Gastrocnemius medialis (tissue), 4 donors: ENCODE measurements around the gene MOG. TPM values are rescaled to one million over a fixed set of nuclear protein-coding genes. Genes with fewer than 3 reads are reported as not detected.
"Not testable (repeated sequence)": the region's sequence is repeated elsewhere in the genome, so short reads cannot be mapped to it uniquely, and the experiment has no call there.

ENCODE experiments used
- ATAC-seq, 2 donors: fragments of 150-250 bp; one replicate each; pipeline ENCODE4 v1.9.1; 2016
- DNase-seq, 2 donors: peaks; one replicate each; pipeline ENCODE4 v3.0.0-alpha.2; 2019
- H3K27ac ChIP-seq, 4 donors: fragments of 200-600 bp; sonication (generic); 1 replicate in 1 of 4; 2 replicates in 3 of 4; pipeline ENCODE4 v1.5.1; 2016 to 2018; ENCODE audit warnings: mild to moderate bottlenecking in 2 of 4, moderate library complexity in 1 of 4
- H3K27me3 ChIP-seq, 3 donors: fragments of 200-600 bp; sonication (generic) in 2 of 3; 1 replicate in 1 of 3; 2 replicates in 2 of 3; pipeline versions ENCODE4 v1.5.1 to v1.6.0; 2016 to 2019; ENCODE audit warnings: mild to moderate bottlenecking in 1 of 3, moderate library complexity in 1 of 3
- H3K36me3 ChIP-seq, 2 donors: fragments of 200-600 bp; sonication (generic) in 1 of 2; one replicate each; pipeline ENCODE4 v1.5.1; 2017 to 2018
- H3K4me1 ChIP-seq, 2 donors: fragments of 200-600 bp; sonication (generic) in 1 of 2; one replicate each; pipeline ENCODE4 v1.5.1; 2016 to 2017; ENCODE audit warnings: mild to moderate bottlenecking in 2 of 2
- H3K4me3 ChIP-seq, 4 donors: fragments of 200-600 bp; sonication (generic) in 3 of 4; 1 replicate in 1 of 4; 2 replicates in 3 of 4; pipeline ENCODE4 v1.5.1; 2016 to 2019; ENCODE audit warnings: mild to moderate bottlenecking in 2 of 4
- H3K9me3 ChIP-seq, 3 donors: fragments of 200-600 bp; sonication (generic) in 2 of 3; 1 replicate in 1 of 3; 2 replicates in 2 of 3; pipeline ENCODE4 v1.5.1; 2016 to 2019
- POLR2A ChIP-seq, 2 donors: fragments of 450-650 bp; IDR thresholded peaks; one replicate each; pipeline ENCODE4 v1.6.1; 2017; ENCODE audit warnings: antibody characterized with exemption in 2 of 2, mild to moderate bottlenecking in 2 of 2, moderate library complexity in 2 of 2
- in situ Hi-C, 4 donors: fragments of 200-750 bp; cut with MboI; loops; one replicate each; pipeline versions ENCODE4 v1.15.0 to v1.8.0; 2017; ENCODE audit warnings: low sequenced_read_pairs in 4 of 4
- intact Hi-C: fragments of 100-400 bp; cut with DNase I; formaldehyde crosslinking; loops from one replicate; pipeline ENCODE4 v1.15.1; 2023; ENCODE audit warnings: low total_unique reads
- total RNA-seq, 4 donors: library from RNA; depleted of rRNA; stranded (reverse); fragments of >200 nt; gene quantifications; one replicate each; pipeline versions ENCODE4 v1.1.0 to v1.2.3, GENCODE V29; 2016
- TF ChIP-seq, protein P1 (sequence below), 5 experiments: fragments of 450-650 bp in 3 of 5; fragments of 200-600 bp in 2 of 5; sonication (generic) in 2 of 5; IDR thresholded peaks in 4 of 5; conservative IDR thresholded peaks in 1 of 5; 1 replicate in 4 of 5; 2 replicates in 1 of 5; pipeline ENCODE4 v1.5.1; 2016 to 2019; ENCODE audit warnings: antibody characterized with exemption in 5 of 5, mild to moderate bottlenecking in 3 of 5, moderate library complexity in 3 of 5

MOG gene
- total RNA-seq, 4 donors from 2014 or later: not detected

DNA sequence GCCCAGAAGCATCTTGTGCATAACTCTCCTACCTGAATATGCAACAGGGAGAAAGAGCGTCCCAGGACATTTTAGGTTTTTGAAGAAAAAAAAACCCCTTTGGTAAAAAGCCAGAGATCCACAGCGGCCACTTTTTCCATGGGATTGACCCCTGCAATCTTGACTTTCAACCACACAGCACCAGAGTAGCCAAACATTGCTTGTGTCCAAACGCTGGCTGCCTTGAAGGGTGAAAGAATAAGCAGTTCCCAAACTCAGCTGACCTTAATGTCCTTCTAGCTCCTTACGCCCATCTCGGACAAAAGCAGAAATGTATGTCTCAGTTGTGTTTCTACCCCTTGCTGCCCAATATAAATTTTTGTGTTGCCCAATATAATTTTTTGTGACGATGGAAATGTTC is 1.2 kb upstream of the MOG start:
- Histone ChIP-seq H3K9me3 (no peaks in the 10 kb centered on the region), H3K27ac (no peak overlapping the region)
- intact Hi-C loops: no loop called here

DNA sequence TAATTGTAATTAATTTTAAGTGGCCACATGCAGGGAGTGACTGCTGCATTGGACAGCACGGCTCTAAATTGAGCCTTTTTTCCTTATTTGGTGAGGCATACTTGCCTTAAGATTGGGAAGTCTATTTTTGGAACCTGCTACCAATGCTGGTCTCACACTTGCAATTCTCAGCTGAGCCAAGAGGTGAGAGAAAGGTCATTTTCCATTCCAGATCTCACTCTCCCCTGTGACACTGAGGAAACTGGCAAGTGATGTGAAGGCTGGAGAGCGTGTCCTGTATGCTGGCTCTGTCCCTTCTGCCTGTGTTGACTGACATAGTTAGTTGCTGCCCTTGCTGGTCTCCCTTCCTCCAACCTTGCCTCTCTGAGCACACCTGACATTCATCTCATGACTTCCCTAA is 735 bp upstream of the MOG start:
- in situ Hi-C loops: no loop called here
- Histone ChIP-seq H3K9me3 (no peaks in the 10 kb centered on the region), H3K27me3 (peaks cover 0 to 5% (median 0%) of the 10 kb centered on the region in 3 donors), H3K36me3 (no peaks in the 10 kb centered on the region), H3K27ac (no peak overlapping the region), H3K4me3 (no peak overlapping the region), H3K4me1 (no peaks in the 10 kb centered on the region)
- intact Hi-C loops: no loop called here
- TF ChIP-seq, protein P1, sequence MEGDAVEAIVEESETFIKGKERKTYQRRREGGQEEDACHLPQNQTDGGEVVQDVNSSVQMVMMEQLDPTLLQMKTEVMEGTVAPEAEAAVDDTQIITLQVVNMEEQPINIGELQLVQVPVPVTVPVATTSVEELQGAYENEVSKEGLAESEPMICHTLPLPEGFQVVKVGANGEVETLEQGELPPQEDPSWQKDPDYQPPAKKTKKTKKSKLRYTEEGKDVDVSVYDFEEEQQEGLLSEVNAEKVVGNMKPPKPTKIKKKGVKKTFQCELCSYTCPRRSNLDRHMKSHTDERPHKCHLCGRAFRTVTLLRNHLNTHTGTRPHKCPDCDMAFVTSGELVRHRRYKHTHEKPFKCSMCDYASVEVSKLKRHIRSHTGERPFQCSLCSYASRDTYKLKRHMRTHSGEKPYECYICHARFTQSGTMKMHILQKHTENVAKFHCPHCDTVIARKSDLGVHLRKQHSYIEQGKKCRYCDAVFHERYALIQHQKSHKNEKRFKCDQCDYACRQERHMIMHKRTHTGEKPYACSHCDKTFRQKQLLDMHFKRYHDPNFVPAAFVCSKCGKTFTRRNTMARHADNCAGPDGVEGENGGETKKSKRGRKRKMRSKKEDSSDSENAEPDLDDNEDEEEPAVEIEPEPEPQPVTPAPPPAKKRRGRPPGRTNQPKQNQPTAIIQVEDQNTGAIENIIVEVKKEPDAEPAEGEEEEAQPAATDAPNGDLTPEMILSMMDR (IDR thresholded peaks at IDR 0.05 in 4 of 5, conservative IDR thresholded peaks at IDR 0.05 in 1 of 5): no peak
- TF ChIP-seq POLR2A (IDR thresholded peaks at IDR 0.05): no peak
- DNase-seq (no peak), ATAC-seq (no peak)

More for the DNA sequence above, 1.2 kb upstream of the MOG start:
- no peaks in the 10 kb centered on the region for H3K27me3 ChIP-seq
- H3K36me3 ChIP-seq: no peaks in the 10 kb centered on the region
- DNase-seq (no peak), ATAC-seq (no peak)
- in situ Hi-C loops: no loop called here
- H3K4me1 ChIP-seq: no peaks in the 10 kb centered on the region
- no peak overlapping the region for H3K4me3 ChIP-seq
- TF ChIP-seq, protein P1 (IDR thresholded peaks at IDR 0.05 in 4 of 5, conservative IDR thresholded peaks at IDR 0.05 in 1 of 5): no peak
- TF ChIP-seq POLR2A (IDR thresholded peaks at IDR 0.05): no peak

DNA sequence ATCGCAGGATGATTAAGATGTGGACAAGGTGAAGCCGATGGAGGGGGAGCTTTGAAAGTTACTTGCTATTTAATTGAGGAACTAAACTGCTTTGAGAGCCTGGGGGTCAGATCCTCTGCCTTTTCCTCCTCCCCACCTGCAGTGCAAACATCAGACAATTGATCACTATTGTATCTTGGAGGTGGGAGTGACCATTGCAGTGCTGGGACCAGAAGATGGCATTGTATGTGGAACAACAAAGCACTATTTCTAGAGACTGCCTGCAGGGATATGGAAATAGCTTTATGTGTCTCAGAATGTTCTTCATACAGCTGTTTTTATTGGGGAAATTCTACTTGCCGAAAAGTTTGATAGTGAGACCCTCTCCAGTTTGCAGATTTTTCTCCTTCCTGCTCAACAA is 4.2 kb downstream of the MOG start:
- TF ChIP-seq POLR2A (IDR thresholded peaks at IDR 0.05): no peak
- TF ChIP-seq, protein P1 (IDR thresholded peaks at IDR 0.05 in 4 of 5, conservative IDR thresholded peaks at IDR 0.05 in 1 of 5): no peak
- in situ Hi-C loops: no loop called here
- Histone ChIP-seq H3K27me3 (peaks cover 5 to 25% (median 19%) of the 10 kb centered on the region in 3 donors), H3K9me3 (no peaks in the 10 kb centered on the region), H3K27ac (no peak overlapping the region), H3K36me3 (no peaks in the 10 kb centered on the region), H3K4me1 (no peaks in the 10 kb centered on the region), H3K4me3 (no peak overlapping the region)
- no peak for ATAC-seq
- no peak for DNase-seq
- intact Hi-C loops: no loop called here

DNA sequence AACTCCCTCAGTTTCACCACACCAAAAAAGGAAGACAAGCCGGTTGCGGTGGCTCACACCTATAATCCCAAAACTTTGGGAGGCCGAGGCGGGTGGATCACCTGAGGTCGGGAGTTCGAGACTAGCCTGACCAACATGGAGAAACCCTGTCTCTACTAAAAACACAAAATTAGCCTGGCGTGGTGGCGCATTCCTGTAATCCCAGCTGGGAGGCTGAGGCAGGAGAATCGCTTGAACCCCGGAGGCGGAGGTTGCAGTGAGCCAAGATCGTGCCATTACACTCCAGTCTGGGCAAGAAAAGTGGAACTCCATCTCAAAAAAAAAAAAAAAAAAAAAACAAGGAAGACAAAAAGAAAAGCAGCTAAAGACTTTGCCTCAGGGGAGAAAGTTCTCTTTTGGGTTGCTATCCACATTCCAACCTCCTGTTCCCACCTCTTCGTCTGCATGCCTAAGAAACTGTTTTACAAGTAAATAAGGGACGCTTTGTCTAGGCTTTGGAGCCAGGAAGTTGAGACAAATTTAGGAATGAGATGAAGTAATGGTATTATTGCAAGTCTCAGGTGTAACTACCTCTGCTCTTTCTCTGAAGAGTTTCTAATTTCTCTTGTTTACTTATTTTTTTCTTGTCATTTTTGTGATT is 4.7 kb downstream of the MOG start:
- H3K27ac ChIP-seq, H3K4me3 ChIP-seq, DNase-seq, H3K9me3 ChIP-seq, H3K36me3 ChIP-seq, intact Hi-C loops, H3K4me1 ChIP-seq, in situ Hi-C loops, ATAC-seq: not testable (repeated sequence)
- H3K27me3 ChIP-seq: peaks cover 5 to 25% (median 20%) of the 10 kb centered on the region in 3 donors

DNA sequence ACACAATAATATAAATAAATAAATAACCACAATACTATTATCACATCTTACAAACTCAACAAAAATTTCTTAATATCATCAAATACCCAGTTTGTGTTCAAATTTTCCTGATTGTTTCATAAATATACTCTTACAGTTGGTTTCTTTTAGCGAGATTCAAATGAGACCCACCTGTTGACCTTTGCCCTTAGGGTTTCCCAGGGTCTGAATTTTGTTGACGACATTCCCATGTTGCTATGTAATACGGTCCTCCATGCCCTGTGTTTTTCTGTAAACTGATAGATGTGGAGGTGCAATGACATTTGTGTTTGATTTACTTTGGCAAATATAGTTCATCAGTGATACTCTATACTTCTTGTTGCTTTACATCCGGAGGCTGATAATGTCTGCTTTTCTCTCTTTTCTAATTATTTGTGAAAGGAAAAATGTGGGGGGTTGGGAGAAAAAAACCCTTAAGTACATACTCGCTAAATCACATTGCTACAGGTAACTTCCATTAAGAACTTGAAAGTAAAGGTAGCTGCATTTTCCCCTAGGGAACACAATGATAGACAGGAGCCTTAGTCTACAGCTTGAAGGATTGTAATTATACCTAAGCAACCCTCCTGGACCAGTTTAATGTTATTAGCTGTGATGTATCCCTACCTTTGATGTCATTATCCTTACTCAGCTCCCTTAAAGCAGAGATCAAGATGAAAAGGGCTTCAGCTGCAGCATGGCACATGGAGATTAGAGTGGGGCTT is 6.6 kb downstream of the MOG start:
- Histone ChIP-seq H3K27me3 (peaks cover 5 to 33% (median 24%) of the 10 kb centered on the region in 3 donors), H3K36me3 (no peaks in the 10 kb centered on the region), H3K4me3 (no peak overlapping the region), H3K4me1 (no peaks in the 10 kb centered on the region), H3K27ac (no peak overlapping the region), H3K9me3 (no peaks in the 10 kb centered on the region)
- ATAC-seq: no peak
- intact Hi-C loops: no loop called here
- in situ Hi-C loops: no loop called here
- no peak for TF ChIP-seq POLR2A (IDR thresholded peaks at IDR 0.05)
- TF ChIP-seq, protein P1 (IDR thresholded peaks at IDR 0.05 in 4 of 5, conservative IDR thresholded peaks at IDR 0.05 in 1 of 5): no peak
- no peak for DNase-seq
